HG03039 (cell line): ENCODE measurements around the gene GNAS.
"Not testable (repeated sequence)": the region's sequence is repeated elsewhere in the genome, so short reads cannot be mapped to it uniquely, and the experiment has no call there.

Source experiments
- ATAC-seq: cut with Tn5 transposase; IDR thresholded peaks from one replicate; pipeline ENCODE4 v1.9.1; 2021; ENCODE audit warnings: mild to moderate bottlenecking, moderate library complexity; ENCODE audit not compliant: unreplicated experiment

Gene GNAS

GRCh38 chr20:58828136-58828535 is 24.4 kb upstream of the GNAS start:
- no peak for ATAC-seq

GRCh38 chr20:58828804-58829203 is 23.7 kb upstream of the GNAS start:
- ATAC-seq, result not testable (repeated sequence)

GRCh38 chr20:58829531-58829941 is 23.0 kb upstream of the GNAS start:
- ATAC-seq, result no peak

GRCh38 chr20:58832457-58832856 is 20.1 kb upstream of the GNAS start:
- no peak for ATAC-seq

- ATAC-seq, result no peak
Measured at GRCh38 chr20:58833921-58834320, 18.6 kb upstream of the GNAS start.

- no peak for ATAC-seq
Measured at GRCh38 chr20:58835231-58835630, 17.3 kb upstream of the GNAS start.

GRCh38 chr20:58836616-58837204 is 15.8 kb upstream of the GNAS start:
- no peak for ATAC-seq

- ATAC-seq, result no peak
Measured at GRCh38 chr20:58837717-58838116, 14.8 kb upstream of the GNAS start.

- no peak for ATAC-seq
Measured at GRCh38 chr20:58838174-58838573, 14.3 kb upstream of the GNAS start.

- no peak for ATAC-seq
Measured at GRCh38 chr20:58839474-58839874, 13.0 kb upstream of the GNAS start.

GRCh38 chr20:58839991-58840747 is 12.3 kb upstream of the GNAS start:
- ATAC-seq, result no peak

GRCh38 chr20:58840816-58841538 is 11.5 kb upstream of the GNAS start:
- no peak for ATAC-seq

GRCh38 chr20:58841539-58842264 is 10.8 kb upstream of the GNAS start:
- ATAC-seq, result no peak

- ATAC-seq, result no peak
Measured at GRCh38 chr20:58842276-58842675, 10.2 kb upstream of the GNAS start.

GRCh38 chr20:58843128-58843556 is 9.4 kb upstream of the GNAS start:
- ATAC-seq, result no peak

GRCh38 chr20:58845706-58846105 is 6.8 kb upstream of the GNAS start:
- no peak for ATAC-seq

- ATAC-seq, result no peak
Measured at GRCh38 chr20:58847463-58847862, 5.1 kb upstream of the GNAS start.

- ATAC-seq, result peak; percentile 66
Measured at GRCh38 chr20:58850693-58851174, 1.8 kb upstream of the GNAS start, which contains the start of gene GNAS-AS1. Gene GNAS-AS1, minus strand, starts transcription at chr20:58850902.

GRCh38 chr20:58851221-58851968 is 1.1 kb upstream of the GNAS start:
- no peak for ATAC-seq

- no peak for ATAC-seq
Measured at GRCh38 chr20:58851969-58852458, 502 bp upstream of the GNAS start.
